Tongue (tissue), 2 donors: Measurements from ENCODE around the gene ANKS1B. TPM values are rescaled to one million over a fixed set of nuclear protein-coding genes. Genes with fewer than 3 reads are reported as not detected.

Source experiments
- DNase-seq: peaks from one replicate; pipeline ENCODE4 v3.0.0-alpha.2; 2015
- total RNA-seq: library from RNA; depleted of rRNA; stranded (reverse); fragments of >200 nt; gene quantifications from one replicate; pipeline ENCODE4 v1.2.3, GENCODE V29; 2014

ANKS1B gene
- total RNA-seq, 1 donor from 2014 or later: 16.5 TPM

DNA sequence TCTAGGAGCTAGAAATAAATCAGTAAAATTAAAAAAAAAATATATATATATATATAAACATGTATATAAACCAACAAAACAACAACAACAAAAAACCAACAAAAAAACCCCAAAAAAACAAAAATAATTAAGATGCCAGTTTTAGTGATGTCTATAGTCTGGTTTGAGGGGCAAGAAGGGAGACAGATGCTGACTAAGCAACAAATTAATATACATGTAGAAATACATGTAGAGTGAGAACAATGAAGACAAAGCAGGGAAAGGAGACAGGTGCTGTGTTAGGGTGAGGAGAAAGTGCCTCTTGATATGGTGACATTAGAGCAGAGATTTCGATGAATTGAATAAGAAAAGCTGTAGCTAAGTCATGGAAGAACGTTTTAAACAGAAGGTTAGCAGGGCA is 861.8 kb downstream of the ANKS1B start:
- no peak for DNase-seq

DNA sequence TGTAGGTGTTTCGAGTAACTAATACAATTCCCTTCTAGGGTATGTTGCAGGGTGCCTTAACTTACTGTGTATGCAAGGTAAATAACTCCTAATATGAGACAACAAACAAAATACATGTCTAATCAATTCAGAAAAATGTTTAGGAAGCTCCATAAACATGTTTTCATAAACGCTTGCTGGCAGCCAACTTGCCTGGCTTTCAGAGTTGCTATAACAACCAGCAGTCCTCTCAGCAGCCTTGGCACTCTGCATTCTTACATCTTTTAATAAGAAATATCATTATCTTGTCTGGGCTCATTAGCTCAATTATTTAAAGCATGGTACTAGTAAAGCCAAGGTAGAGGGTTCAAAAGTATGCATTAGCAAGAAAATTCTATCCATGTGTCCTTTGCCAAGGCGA is 862.2 kb downstream of the ANKS1B start:
- no peak for DNase-seq

DNA sequence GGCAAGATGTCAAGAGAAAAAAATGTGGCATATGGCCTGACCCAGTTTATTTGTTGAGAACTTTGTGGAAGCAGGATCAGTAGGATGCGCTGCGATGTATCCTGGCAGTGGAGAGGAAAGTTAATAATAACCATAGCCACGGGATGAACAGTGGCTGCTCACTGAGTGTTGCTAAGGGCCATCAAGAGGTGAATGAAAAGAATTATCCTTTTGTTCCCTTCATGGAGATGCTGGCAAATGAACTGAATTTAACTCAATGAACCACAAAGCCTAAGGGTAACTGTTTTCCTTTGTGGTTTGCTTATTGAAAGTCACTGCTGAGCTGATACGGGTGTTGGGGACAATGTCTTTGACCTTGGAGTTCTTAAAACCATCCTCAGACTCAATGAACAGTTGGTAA is 863.2 kb downstream of the ANKS1B start:
- DNase-seq: no peak

DNA sequence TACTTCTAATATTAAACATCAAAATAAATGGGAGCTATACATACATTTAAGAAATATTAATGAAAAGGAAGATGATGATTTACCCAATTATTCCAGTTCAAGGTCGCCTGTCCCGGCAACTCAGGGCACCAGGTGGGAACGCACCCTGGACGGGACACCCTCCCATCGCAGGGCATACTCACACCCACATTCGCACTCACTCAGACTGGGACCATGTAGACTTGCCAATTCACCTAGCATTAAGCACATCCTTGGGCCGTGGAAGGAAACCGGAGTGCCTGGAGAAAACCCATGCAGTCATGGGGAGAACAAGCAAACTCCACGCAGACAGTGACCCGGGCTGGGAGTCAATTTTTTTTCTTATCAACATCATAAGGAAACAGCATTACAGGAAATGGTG is 864.8 kb downstream of the ANKS1B start:
- DNase-seq: no peak

DNA sequence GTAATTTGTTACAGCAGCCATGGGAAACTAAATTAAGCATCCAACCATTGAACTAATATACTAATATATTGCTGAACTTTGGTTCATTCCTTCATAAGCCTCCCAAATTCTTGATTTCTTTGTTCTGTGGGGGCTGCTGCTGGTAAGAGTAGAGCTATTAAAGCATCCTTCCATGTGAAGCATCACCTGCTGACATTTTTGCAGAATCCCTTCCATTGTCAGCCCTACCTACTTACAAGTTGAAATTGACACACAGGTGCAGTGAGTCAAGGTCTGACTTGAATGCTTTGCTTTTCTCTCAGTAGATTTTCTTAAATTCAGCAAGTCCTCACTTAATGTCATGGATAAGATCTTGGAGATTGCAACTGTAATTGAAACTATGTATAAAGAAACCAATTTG is 865.3 kb downstream of the ANKS1B start:
- DNase-seq: no peak

DNA sequence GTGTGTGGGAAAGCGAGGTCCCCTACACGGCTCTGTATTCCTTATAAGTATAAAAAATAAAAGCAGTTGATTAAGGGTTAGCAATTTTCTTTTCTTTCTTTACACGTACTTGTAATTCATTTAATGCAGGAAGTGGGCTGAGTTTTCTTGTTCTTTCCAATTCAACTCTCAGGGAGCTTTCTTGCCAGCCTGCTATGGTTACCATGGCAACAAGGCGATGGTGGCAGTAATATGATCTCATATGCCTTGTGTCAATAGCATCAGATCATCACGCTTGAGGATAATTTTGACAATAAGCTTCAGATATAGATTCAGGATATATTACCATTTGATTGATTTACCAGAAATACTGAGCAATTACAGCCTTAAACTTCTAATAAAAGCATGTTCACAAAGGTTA is 873.1 kb downstream of the ANKS1B start:
- DNase-seq: no peak

DNA sequence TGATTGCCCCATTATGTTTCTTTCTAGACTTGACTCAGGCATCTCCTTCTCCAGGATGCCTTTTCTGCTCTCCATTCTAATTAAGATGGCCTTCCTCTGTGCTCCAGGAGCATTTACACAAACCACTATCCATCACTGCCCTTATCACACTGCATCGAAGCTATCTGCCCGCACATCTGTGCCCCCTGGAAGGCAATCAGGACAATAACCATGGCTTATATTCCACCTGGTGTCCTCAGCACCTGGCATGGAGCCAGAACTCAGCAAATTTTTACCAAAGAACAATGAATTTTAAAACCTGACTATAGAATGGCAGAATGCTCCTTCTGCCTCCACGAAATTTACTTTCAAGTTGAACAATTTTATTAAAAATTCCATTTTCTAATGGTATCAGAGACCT is 873.9 kb downstream of the ANKS1B start:
- no peak for DNase-seq

DNA sequence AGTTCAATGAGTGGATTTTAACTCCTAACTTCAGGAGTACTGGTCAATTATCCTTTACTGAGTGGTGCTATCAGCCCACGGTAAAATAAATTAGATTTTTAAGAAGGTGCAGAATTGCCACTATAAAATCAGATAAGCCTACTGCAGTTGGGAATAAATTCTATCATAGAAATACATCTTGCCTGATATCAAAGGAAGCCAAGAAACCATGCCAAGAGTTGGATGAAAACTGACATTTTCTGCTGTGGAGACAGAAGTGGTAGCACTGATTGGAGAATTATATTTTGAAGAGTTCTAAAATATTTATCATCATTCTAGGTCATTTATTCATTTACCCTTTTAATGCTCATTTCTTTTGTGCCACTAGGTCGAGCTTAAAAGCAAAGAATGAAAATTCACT is 874.5 kb downstream of the ANKS1B start:
- DNase-seq: no peak

DNA sequence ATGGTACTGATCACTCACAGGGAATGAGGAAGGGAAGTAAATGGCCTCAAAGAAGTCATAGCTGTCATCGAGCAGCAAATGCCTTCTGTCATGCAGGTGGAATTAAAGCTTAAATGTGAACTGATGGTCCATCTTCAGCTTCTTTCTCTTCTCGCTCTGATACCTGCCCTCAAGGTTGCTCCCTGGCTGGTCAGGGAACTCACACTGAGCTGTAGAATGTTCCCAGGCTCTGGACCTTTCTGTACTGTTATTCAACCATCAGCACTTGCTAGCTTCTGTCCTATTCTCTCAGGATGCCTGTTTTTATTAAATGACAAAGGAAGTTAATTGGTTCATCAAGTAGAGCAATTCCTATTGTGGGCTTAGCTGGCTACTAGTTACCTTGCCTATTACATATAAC is 875.8 kb downstream of the ANKS1B start:
- DNase-seq: no peak

DNA sequence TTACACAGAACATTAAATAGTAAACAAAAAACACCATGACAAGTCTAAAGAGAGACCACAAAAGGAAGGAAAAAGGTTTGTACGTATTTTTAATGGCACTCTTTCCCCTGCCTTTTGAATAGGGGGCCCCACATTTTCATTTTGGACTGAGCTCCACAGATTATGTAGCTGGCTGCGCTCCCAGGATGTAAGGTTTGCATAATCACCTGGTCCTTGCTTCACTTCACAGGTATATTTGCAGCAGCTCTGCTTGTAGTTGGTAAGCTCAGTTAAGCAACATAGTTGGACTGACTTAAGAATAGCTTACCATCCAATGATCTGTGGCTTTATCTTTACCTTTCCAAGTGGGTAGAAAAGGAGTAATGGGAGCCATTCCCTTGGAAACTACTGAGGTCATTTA is 885.0 kb downstream of the ANKS1B start:
- DNase-seq: no peak

DNA sequence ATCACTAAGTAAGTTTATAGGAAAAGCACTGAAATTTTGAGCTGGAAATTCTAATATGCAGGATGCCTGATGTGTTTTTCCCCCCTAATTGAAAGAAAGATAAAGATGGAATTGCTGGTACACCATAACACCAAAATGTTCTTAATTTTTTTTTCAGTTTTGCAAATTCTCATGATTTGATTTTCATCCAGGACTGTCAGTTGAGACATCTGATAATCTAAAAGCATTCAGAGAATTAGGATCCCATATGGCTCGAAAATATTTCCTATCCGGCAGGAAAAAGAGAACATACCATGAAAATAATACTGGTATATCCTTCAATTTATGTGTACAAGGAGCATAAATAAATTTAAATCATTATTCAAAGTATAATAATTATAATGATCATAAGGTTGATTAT is 887.6 kb downstream of the ANKS1B start:
- DNase-seq: no peak

DNA sequence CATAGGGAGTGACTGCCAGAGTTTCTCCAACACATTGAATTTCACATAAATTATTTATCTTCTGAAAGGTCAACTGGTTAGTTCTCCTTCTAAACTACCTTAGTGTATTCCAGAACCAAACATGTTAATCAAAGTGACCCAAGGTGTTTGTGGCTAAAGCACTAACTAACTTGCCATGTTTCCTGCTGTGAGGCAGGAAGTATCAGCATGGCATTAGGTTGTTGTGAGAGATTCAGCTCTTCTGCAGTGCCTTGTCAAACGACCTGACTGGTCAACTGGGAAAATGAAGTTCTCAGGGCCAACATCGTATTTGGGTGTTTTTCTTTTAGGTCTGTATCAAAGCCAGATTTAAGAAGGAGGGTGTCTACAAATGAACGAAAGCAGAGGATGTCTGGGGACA is 891.6 kb downstream of the ANKS1B start:
- no peak for DNase-seq

DNA sequence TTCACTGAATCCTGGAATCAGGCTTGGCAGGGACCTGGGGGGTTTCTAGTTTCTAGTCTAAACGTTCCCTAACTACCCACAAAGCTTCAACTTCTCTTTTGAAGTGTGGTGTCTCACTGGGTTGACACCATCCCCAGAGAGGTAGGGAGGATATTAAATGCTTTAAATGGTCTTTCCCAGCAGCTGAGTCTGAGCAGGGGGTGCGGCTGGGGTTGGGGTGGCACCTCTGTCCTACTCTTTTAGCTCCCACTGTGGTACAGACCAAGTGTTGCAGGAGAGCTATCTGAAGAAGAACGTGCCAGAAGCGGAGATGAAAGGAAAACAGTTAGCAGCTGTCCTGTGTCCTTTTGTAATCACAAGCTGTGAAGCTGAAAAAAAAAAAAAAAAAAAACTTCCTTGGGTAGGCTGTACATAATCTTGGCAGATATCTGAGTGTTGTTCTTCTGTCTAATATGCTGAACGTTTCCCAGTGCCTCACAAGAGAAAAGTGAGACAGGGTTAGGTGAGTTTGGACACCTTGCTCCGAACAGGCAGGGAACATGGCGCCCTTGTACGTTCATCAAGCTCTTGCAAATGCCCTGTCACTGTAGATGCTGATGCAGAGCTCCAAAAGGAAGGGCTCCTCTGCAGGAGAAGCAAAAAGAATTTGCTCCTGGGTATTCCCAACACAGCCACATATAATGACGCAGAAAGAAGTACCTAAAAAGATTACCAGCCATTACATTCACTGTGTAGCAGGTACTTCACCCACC is 892.5 kb downstream of the ANKS1B start:
- no peak for DNase-seq

DNA sequence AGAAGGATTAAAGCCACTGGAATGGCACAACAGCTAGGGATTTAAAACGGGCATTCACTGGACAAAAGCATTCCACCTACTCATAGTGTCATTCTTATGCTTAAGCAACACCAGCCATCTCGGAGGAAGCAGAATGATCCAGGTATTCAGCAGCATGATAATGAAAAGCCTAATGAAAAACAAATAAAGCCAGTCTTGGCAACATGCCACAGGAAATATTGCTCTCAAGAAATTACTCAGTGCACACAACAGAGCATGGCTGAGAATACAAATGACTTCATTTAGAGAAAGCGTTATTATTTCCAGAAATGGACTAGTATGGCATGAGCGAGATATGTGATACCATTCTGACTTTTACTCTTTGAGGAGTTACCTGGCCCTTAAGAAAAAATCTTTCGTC is 897.5 kb downstream of the ANKS1B start:
- peak; percentile 34 for DNase-seq

DNA sequence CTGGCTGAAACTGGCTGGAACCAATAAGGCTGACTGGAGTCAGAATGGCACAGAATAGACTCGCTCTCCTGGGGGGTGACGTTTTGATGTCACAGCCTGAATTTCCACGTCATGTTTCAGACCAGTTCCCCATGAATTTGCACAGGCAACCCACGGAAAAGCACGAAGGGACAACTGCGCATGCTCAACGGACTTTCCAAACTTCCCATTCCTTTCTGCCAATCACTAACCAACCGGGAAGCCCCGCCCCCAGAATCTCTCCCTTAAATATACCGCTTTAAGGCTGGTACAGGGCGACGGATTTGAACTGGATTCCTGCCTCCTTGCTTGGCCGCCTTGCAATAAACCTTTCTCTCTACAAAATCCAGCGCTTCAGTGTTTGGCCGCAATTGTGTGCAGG is 904.9 kb downstream of the ANKS1B start:
- DNase-seq: no peak

DNA sequence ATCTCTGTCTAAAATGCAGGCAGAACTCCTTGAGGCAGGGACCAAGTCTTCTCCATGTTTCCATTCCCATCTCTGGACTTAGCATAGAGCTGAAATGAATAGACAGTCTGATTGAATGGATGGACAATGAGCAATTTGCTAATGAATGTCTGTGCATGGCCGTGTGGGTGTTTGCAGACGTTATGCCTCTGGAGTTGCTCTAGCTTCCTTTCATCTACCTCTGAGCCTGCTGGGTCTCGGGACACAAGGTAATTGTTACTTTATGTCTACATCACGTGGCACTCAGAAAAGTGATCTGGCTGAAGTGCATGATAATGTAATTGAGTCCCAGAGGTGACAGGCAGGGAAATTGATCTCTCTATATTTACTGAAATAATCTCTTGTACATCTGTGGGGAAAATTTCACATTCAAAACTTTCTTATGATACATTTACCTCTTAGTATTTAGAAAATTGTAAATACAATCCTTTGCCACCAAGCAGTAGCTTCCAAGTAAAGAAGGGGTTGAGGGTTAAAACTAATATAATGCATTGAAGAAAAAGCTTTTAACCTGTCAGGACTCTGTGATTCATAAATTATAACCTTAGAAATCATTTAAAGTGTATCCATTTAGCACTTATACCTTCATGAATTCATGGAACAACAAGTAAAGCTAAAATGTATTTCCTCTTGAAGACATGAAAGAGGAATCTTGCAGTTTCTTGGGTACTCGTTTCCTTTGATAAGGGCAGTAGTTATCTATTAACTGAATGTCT is 915.6 kb downstream of the ANKS1B start:
- DNase-seq: no peak

DNA sequence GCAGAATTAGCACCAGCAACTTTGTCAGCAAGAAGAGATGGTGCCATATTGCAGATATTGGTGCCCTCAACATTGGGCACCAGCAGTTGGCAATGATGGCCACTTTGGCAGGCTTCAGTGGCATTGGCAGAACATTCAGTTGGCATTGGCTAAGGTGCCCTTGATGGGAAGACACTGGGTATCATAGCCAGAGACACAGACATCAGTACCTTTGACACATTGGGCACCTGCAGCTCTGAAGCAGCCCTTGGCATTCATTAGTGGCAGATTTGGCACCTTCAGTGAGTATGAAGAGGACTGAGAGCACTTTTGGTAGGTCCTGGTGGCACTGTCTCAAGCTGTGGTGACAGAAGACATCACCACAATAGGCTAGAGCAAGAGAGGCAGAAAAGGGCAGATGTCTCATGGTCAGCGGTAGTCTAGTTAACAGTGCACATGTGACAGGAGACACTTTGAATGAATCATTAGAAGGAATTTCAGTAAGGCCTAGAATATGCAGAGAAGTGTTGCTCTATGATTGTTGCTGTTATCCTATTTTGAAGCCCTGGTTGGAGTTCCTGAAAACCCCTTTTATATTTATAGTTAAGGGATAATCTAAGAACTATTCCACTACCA is 917.5 kb downstream of the ANKS1B start:
- DNase-seq: no peak

DNA sequence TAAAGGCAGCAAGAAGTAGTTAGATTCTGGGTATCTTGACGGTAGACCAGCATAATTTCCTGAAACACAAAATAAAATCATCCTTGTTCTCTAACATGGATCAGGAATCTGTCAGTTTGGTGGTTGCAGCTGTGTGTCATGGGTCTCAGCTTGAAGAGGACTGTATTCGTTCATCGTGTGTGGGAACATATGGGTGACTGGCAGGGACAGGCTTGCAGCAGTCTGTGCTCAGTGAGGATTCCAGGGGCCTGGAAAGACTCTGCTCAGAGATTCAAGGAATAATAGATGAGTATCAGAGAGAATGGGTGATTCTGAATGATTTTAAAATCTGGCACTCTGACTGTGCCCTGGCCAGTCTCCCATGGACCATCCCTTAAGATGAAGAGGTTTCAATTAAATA is 918.0 kb downstream of the ANKS1B start:
- DNase-seq: peak; percentile 32

DNA sequence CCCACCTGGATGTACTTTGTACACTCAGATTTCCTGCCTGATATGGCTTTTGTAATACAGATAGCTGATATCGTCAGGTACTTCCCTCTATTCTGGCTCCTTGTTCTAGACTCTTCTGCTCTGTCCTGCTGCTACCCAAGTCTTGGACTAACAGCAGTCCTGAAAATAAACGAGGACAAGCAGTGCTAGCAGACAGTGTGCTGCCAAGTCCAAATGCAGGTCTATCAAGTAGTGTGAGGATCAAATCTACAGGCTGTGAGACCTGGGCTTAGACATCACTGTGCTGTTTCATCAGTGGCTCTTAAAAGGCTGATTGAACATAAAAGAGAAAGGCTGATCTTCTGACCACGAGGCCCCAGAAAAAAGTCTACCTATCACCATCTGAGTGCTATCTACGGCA is 921.6 kb downstream of the ANKS1B start:
- DNase-seq: no peak

DNA sequence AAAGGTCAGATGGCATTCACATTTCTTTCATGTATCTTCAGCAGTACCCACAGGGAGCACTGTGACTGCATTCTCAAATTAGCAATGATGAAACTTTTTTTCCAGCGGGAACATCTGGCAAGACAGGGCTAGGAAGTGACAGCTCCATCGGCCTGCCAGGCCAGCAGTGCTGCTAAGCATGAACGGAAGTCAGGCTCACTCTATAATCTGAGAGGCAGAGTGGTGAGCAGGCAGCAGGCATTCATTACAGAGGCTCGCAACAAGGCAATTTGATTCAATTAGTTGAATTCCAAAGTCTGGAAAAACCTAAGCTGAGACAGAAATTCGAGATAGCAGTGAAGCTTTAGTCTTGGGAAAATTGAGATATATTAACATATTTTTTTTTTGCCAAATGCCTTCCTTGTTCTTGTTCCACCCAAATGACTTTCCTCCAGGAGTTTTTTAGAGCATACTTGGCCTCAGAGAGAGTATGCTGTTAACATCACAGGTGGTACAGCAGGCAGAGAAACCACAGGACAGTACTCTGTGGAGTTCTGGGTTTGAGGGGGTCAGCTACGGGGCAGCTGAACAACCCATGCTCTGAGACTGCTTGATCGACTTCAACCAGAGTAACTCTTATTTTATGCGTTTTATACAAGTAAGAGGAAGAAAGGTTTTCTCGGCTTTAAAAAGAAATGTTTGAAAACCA is 924.8 kb downstream of the ANKS1B start:
- DNase-seq: peak; percentile 78

DNA sequence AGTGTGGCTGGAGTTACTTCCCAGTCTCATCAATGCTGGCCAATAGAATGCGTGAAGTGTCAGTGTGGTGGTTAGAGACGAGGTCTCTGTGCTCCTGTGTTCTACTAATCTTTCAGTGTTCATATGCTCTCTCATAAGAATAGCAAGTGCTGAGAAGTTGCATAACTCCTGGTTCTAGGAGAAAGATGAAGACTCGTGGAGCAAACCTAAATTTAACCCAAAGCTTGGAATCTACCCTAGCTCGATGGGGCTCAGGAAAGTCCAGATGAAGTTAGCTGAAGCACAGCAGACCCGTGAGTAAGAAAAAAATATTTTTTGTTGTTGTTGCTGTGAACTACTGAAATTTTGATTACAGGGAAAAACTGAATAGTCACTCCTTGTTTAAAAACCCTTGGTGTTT is 927.1 kb downstream of the ANKS1B start:
- DNase-seq: no peak

DNA sequence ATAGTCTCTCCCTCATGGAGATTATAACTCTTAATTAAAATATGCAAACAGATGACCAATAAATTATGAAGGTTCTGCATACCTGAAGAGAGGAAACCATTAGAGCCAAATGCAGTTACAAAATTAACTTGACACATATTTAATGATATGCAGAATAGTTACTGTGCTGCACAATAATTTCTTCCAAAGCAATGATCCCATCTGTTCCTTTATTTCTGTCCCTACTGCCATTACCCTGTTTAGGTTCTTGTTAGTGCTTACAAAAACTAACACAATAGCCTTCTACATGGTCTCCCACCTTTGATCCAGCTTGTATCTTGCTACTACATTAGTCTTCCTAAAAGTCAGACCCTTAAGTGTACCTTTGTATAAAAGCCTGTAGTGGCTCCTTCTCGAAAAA is 928.5 kb downstream of the ANKS1B start:
- no peak for DNase-seq

DNA sequence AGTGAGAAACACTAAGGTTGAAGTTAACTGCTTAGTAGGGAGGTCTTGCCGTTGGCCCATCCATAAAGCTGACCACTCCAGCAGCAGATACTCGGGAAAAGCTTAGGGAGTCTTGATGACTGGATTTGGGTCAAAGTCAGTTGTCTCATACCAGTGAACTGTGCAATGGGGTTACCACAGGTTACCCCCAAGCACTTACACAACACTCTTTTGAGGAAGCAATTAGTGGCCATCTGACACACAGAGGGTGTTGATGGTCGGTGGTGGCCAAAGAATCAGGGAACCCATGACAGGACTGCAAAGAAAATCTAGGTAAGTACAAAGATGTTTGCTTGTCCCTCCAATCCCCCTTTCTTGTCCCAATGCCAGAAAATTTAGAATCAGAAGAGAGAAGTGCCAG is 929.4 kb downstream of the ANKS1B start:
- no peak for DNase-seq
